ENCODE data around the gene GSAP. TPM values are rescaled to one million over a fixed set of nuclear protein-coding genes. Genes with fewer than 3 reads are reported as not detected.
A peak's percentile ranks its signal among the peaks of the same experiment; 100 is the strongest.
"Not testable (repeated sequence)": the region's sequence is repeated elsewhere in the genome, so short reads cannot be mapped to it uniquely, and the experiment has no call there.

Gene GSAP
- total RNA-seq, 3 donors from 2014 or later, result 8.0 to 16.7 (median 14.2) TPM

DNA sequence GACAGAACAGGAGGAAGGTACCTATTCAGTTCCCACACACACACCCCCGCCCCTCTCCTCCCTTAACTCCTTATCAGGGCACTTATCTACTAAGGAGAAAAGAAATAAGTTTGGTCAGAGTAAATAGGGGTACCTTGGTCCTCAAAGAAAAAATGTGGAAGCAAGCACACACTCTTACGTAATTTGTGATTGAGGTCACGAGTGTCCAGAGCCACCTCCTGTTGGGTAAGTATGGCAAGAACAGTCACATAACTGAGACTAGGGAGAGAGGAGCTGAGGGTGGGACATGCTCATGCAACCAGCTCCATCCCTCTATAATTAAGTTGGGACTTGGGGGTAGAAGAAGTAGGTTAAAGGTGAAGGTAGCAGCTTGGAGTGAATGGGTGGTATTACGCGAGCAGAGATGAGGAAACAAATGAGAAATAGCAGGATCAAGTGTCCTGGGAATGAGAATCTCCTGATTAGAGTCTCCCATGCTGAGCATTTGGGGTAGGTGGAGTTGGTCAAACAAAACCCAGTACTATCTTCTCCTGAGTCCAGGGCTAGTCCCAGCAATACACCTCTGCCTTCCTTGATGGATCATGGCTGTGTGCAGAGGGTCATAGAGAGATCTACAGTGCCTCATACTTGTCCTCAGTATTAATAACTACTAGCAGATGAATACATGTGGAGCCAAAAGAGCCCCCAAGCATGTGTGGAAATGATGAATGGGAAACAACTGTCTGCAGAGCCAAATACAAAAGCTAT lies 77.1 kb downstream of the GSAP start:
- intact Hi-C loops (cut with DNase I, micrococcal nuclease), result no loop called here
- TF ChIP-seq, protein P1, sequence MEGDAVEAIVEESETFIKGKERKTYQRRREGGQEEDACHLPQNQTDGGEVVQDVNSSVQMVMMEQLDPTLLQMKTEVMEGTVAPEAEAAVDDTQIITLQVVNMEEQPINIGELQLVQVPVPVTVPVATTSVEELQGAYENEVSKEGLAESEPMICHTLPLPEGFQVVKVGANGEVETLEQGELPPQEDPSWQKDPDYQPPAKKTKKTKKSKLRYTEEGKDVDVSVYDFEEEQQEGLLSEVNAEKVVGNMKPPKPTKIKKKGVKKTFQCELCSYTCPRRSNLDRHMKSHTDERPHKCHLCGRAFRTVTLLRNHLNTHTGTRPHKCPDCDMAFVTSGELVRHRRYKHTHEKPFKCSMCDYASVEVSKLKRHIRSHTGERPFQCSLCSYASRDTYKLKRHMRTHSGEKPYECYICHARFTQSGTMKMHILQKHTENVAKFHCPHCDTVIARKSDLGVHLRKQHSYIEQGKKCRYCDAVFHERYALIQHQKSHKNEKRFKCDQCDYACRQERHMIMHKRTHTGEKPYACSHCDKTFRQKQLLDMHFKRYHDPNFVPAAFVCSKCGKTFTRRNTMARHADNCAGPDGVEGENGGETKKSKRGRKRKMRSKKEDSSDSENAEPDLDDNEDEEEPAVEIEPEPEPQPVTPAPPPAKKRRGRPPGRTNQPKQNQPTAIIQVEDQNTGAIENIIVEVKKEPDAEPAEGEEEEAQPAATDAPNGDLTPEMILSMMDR (IDR thresholded peaks at IDR 0.05), result no peak
- DNase-seq, result no peak

DNA sequence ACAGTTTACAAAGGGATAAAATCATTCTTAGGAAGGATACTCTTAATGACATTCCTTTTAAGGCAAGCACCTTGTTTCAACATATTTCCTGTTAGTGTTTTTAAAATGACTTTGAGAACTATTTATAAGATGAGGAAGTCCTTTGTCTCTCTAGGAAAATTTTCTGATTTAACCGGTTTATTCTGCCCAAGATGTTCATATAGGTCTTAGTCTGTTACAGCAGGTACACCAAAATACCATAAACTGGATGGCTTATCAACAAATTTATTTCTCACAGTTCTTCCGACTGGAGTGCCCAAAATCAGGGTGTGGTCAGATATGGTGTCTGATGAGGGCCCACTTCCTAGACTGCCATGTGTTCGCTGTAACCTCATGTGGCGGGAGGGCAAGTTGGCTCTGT lies 77.9 kb downstream of the GSAP start:
- peak; percentile 11 for ATAC-seq
- no peak overlapping the region for H3K4me3 ChIP-seq
- H3K36me3 ChIP-seq (ENCODE audit: low read depth), result no peaks in the 10 kb centered on the region
- H3K9me3 ChIP-seq, result no peaks in the 10 kb centered on the region
- H3K4me1 ChIP-seq (ENCODE audit: low read depth), result peaks cover 9% of the 10 kb centered on the region
- TF ChIP-seq, protein P1 (IDR thresholded peaks at IDR 0.05), result no peak
- DNase-seq, result no peak
- intact Hi-C loops (cut with DNase I, micrococcal nuclease), result no loop called here

More for the DNA sequence above, 77.1 kb downstream of the GSAP start:
- ATAC-seq, result peak; percentile 54
- Histone ChIP-seq H3K4me3 (no peak overlapping the region), H3K9me3 (no peaks in the 10 kb centered on the region), H3K4me1 (ENCODE audit: low read depth) (peaks cover 9% of the 10 kb centered on the region), H3K36me3 (ENCODE audit: low read depth) (no peaks in the 10 kb centered on the region)

DNA sequence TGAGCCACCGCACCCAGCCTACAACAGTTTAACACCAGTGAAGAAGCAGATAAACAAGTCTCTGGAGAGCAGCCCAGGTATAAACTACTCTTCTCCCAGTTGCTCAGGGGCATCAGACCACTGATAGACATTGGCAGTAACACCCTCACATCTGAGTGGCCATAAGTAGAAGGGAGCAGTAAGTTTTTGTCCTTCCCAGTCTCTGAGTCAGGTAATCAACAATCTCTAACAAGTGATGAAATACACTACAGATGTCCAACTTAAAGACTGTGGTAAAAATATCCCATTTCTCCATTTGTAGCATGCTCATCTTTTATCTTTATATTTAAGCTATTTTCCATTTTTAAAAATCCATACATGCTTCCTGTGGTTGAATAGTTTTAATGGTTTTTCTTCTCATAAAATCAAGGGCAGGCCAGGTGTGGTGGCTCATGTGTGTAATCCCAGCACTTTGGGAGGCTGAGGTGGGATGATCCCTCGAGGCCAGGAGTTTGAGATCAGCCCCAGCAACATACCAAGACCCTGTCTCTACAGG lies 78.6 kb downstream of the GSAP start:
- TF ChIP-seq, protein P1 (IDR thresholded peaks at IDR 0.05), result no peak
- ATAC-seq (no peak), DNase-seq (no peak)
- H3K4me3 ChIP-seq, result no peak overlapping the region
- intact Hi-C loops (cut with DNase I, micrococcal nuclease), result no loop called here
- peaks cover 9% of the 10 kb centered on the region for H3K4me1 ChIP-seq (ENCODE audit: low read depth)
- H3K9me3 ChIP-seq, result no peaks in the 10 kb centered on the region
- H3K36me3 ChIP-seq (ENCODE audit: low read depth), result no peaks in the 10 kb centered on the region

DNA sequence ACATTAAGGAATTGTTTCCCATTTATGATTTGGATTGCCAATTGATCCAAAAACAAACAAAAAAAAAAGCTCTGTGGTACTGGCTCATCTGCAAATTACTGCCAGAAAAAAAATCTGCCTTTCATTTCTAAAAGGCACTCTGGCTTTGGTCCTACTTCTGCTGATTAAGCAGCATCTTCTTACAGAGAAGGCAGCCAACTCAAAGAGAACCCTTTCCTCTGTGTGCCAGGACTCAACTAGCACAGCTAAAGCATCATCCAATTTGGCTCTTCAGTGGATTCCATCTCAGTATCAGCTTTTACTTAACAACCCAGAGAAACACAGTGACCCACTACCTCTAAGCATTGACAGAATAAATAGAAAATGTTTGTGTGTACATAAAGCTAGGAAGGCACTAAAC lies 80.6 kb downstream of the GSAP start:
- no peak for DNase-seq
- ATAC-seq, result no peak
- Histone ChIP-seq H3K4me1 (ENCODE audit: low read depth) (peaks cover 9% of the 10 kb centered on the region), H3K36me3 (ENCODE audit: low read depth) (no peaks in the 10 kb centered on the region), H3K4me3 (no peak overlapping the region), H3K9me3 (no peaks in the 10 kb centered on the region)
- TF ChIP-seq, protein P1 (IDR thresholded peaks at IDR 0.05), result no peak
- intact Hi-C loops (cut with DNase I, micrococcal nuclease), result no loop called here

DNA sequence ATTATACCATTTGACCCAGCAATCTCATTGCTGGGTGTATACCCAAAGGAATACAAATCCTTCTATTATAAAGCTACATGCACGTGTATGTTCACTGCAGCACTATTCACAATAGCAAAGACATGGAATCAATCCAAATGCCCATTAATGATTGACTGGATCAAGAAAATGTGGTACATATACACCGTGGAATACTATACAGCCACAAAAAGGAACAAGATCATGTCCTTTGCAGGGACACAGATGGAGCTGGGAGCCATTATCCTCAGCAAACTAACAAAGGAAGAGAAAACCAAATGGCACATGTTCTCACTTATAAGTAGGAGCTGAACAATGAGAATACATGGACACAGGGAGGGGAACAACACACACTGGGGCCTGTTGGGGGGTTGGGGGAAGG lies 82.1 kb downstream of the GSAP start:
- DNase-seq; ATAC-seq; H3K9me3 ChIP-seq; H3K36me3 ChIP-seq (ENCODE audit: low read depth); intact Hi-C loops (cut with DNase I, micrococcal nuclease); H3K4me3 ChIP-seq; H3K4me1 ChIP-seq (ENCODE audit: low read depth): not testable (repeated sequence)

DNA sequence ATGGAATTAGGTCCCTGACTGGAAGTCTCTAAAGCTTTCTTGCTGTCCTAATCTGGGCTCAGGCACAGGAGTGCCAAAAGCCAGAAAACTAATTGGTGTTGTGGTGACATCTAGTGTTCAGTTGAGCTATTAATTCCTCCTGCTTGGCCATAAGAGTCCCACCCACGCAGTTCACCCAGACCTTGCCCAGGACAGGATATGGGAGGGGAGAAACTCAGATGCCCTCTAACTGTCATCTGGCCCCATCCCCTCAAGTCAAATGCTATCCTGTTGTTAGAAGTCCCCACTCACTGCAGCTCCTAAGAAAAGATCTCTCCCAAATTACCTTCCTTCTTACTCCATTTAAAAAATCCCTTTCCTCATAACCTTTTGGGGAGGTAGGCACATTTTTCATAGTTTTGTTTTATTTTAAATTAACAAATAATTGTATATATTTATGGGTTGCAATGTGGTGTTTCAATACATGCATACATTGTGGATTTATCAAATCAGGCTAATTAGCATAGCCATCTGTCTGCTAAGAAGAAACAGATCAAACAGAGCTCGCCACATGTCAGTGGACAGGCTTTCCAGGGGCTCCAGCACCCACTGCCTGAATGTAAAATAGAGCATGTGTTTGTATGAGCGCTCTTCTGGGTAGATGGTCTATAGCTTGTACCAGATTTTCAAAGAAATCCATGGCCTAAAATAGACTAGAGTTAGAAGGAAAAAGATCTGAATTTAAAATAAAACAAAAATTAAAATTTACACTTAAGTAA lies 84.0 kb downstream of the GSAP start:
- DNase-seq (peak in 1 of 3 donors; percentile 68), ATAC-seq (peak; percentile 94)
- H3K36me3 ChIP-seq (ENCODE audit: low read depth), result no peaks in the 10 kb centered on the region
- H3K9me3 ChIP-seq, result no peaks in the 10 kb centered on the region
- H3K4me3 ChIP-seq, result no peak overlapping the region
- TF ChIP-seq, protein P1 (IDR thresholded peaks at IDR 0.05), result peak; percentile 52
- no peaks in the 10 kb centered on the region for H3K4me1 ChIP-seq (ENCODE audit: low read depth)
- intact Hi-C loops (cut with DNase I, micrococcal nuclease), result no loop called here
